Fibroblast of lung (primary cell): Measurements from ENCODE around the gene ITLN2.
"Not testable (repeated sequence)": the region's sequence is repeated elsewhere in the genome, so short reads cannot be mapped to it uniquely, and the experiment has no call there.

Experiments used
- CTCF ChIP-seq, 2 donors: IDR thresholded peaks in 1 of 2; conservative IDR thresholded peaks in 1 of 2; 1 replicate in 1 of 2; 2 replicates in 1 of 2; pipeline ENCODE4 v1.5.1; 2011 to 2012; ENCODE audit warnings: low read length in 2 of 2, control low read depth in 1 of 2, inconsistent platforms in 1 of 2, low read depth in 1 of 2, mild to moderate bottlenecking in 1 of 2
- EZH2 ChIP-seq: IDR thresholded peaks from 2 replicates; pipeline ENCODE4 v1.5.1; 2012; ENCODE audit warnings: low read length, control low read depth, mild to moderate bottlenecking; ENCODE audit errors: missing control alignments

DNA sequence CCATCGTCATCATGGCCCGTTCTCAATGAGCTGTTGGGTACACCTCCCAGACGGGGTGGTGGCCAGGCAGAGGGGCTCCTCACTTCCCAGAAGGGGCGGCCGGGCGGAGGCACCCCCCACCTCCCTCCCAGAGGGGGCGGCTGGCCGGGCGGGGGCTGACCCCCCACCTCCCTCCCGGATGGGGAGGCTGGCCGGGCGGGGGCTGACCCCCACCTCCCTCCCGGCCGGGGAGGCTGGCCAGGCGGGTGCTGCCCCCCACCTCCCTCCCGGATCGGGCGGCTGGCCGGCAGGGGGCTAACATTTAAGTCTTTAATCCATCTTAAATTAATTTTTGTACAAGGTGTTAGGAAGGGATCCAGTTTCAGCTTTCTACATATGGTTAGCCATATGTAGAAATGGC is 17.9 kb downstream of the ITLN2 start:
- not testable (repeated sequence) for TF ChIP-seq CTCF (conservative IDR thresholded peaks at IDR 0.05 in 1 of 2, IDR thresholded peaks at IDR 0.05 in 1 of 2; ENCODE audit: low read depth in 1 of 2, low read length in 2 of 2); EZH2
